Endothelial cell of umbilical vein (primary cell): ENCODE results near the gene IL1RL2. TPM values are rescaled to one million over a fixed set of nuclear protein-coding genes. Genes with fewer than 3 reads are reported as not detected.

Experiments
- BruUV-seq: library from RNA; stranded (reverse); fragments of 400-500 nt; replicated peaks from 2 replicates; lab custom pipeline; 2021; lab: Mats Ljungman, UMichigan
- CTCF ChIA-PET: fragments of 300-600, 350-600 bp; sonication (Branson Sonifier 250); formaldehyde crosslinking; loops from one replicate; lab custom pipeline; 2021; ENCODE audit warnings: antibody characterized with exemption, inconsistent platforms; lab: Charles Lee
- POLR2A ChIA-PET: fragments of 300-600, 350-600 bp; sonication (Branson Sonifier 250); formaldehyde crosslinking; loops from one replicate; lab custom pipeline; 2021; ENCODE audit warnings: antibody characterized with exemption, inconsistent platforms; lab: Charles Lee
- DNase-seq: peaks from one replicate; pipeline ENCODE4 v3.0.0-alpha.2; 2011; ENCODE audit warnings: low read depth, low spot score
- FAIRE-seq: peaks from 2 replicates; lab custom pipeline; 2011; peaks lifted over from hg19 to GRCh38; lab: Jason Lieb, UNC
- H2AFZ ChIP-seq: 2 replicates; pipeline ENCODE4 v1.6.0; 2012; ENCODE audit warnings: low read depth, low read length, control low read depth, inconsistent platforms
- H3K27ac ChIP-seq: 2 replicates; pipeline ENCODE4 v1.5.1; 2011; ENCODE audit warnings: low read depth, mild to moderate bottlenecking, control low read depth, low read length, moderate library complexity; ENCODE audit not compliant: insufficient read depth
- H3K27me3 ChIP-seq, 2 experiments: 2 replicates each; pipeline versions ENCODE4 v1.6.0 to v1.6.1; 2011; ENCODE audit warnings: low read length in 2 of 2, mixed read lengths in 1 of 2; ENCODE audit not compliant: control insufficient read depth in 2 of 2, insufficient read depth in 2 of 2
- H3K36me3 ChIP-seq, 2 experiments: 2 replicates in 1 of 2; 3 replicates in 1 of 2; pipeline ENCODE4 v1.5.1; 2011; ENCODE audit warnings: low read length in 2 of 2, mild to moderate bottlenecking in 1 of 2, moderate library complexity in 1 of 2; ENCODE audit not compliant: control insufficient read depth in 2 of 2, insufficient read depth in 2 of 2; ENCODE audit errors: extremely low read depth in 1 of 2
- H3K4me1 ChIP-seq: 3 replicates; pipeline ENCODE4 v1.5.1; 2011; ENCODE audit warnings: mild to moderate bottlenecking, low read length; ENCODE audit not compliant: control insufficient read depth, insufficient read depth; ENCODE audit errors: extremely low read depth
- H3K4me2 ChIP-seq: 2 replicates; pipeline ENCODE4 v1.6.1; 2011; ENCODE audit warnings: low read length, control low read depth, mixed read lengths; ENCODE audit not compliant: insufficient read depth
- H3K4me3 ChIP-seq, 3 experiments: fragments of 200-600 bp in 1 of 3; sonication (generic), shearing (Covaris generic) in 1 of 3; replicated peaks in 1 of 3; 2 replicates each; pipeline ENCODE4 v1.5.1; 2011 to 2016; ENCODE audit warnings: control low read depth in 3 of 3, low read length in 3 of 3, mild to moderate bottlenecking in 2 of 3, inconsistent platforms in 1 of 3, low read depth in 1 of 3, moderate library complexity in 1 of 3; ENCODE audit not compliant: insufficient read depth in 1 of 3
- H3K79me2 ChIP-seq: 2 replicates; pipeline ENCODE4 v1.6.0; 2012; ENCODE audit warnings: low read length, inconsistent platforms; ENCODE audit not compliant: control insufficient read depth, insufficient read depth
- H3K9ac ChIP-seq: replicated peaks from 2 replicates; pipeline ENCODE3; 2011; ENCODE audit warnings: low read length, control low read depth; ENCODE audit not compliant: insufficient read depth; ENCODE audit errors: extremely low read depth
- H3K9me1 ChIP-seq: replicated peaks from 3 replicates; pipeline ENCODE4 v1.6.0; 2011; ENCODE audit warnings: mild to moderate bottlenecking, low read length; ENCODE audit not compliant: control insufficient read depth, insufficient read depth; ENCODE audit errors: extremely low read depth
- H3K9me3 ChIP-seq: replicated peaks from 2 replicates; pipeline ENCODE4 v1.5.1; 2012; ENCODE audit warnings: low read length, inconsistent platforms; ENCODE audit not compliant: control insufficient read depth, insufficient read depth
- H4K20me1 ChIP-seq: replicated peaks from 2 replicates; pipeline ENCODE3; 2011; ENCODE audit warnings: mild to moderate bottlenecking, low read length; ENCODE audit not compliant: control insufficient read depth, insufficient read depth; ENCODE audit errors: extremely low read depth
- EZH2 ChIP-seq: IDR thresholded peaks from 2 replicates; pipeline ENCODE4 v1.6.1; 2012; ENCODE audit warnings: borderline replicate concordance, low read depth, mild to moderate bottlenecking, moderate library complexity, low read length, inconsistent platforms; ENCODE audit not compliant: severe bottlenecking
- FOS ChIP-seq: IDR thresholded peaks from 2 replicates; pipeline ENCODE4 v1.6.1; 2011; ENCODE audit warnings: mild to moderate bottlenecking, low read length, moderate library complexity, borderline replicate concordance; ENCODE audit not compliant: insufficient read depth
- GATA2 ChIP-seq: IDR thresholded peaks from 2 replicates; pipeline ENCODE4 v1.7.0; 2011; ENCODE audit warnings: low read depth, mild to moderate bottlenecking, moderate library complexity, mixed read lengths, low read length; ENCODE audit not compliant: insufficient read length, insufficient read depth
- JUN ChIP-seq: IDR thresholded peaks from 2 replicates; pipeline ENCODE4 v1.6.1; 2011; ENCODE audit warnings: borderline replicate concordance, low read depth; ENCODE audit not compliant: insufficient read length, insufficient read depth
- MYC ChIP-seq: IDR thresholded peaks from one replicate; pipeline ENCODE4 v1.6.1; 2011; ENCODE audit warnings: mild to moderate bottlenecking, low read depth, low read length
- POLR2A ChIP-seq: IDR thresholded peaks from 2 replicates; pipeline ENCODE4 v1.6.1; 2012; ENCODE audit warnings: low read depth, mild to moderate bottlenecking, control low read depth, low read length
- POLR2AphosphoS5 ChIP-seq: IDR thresholded peaks from 2 replicates; pipeline ENCODE4 v1.6.1; 2012; ENCODE audit warnings: low read depth, mild to moderate bottlenecking, control low read depth, low read length, moderate library complexity; ENCODE audit not compliant: insufficient read depth
- dilution Hi-C: fragments of 300-500 bp; cut with MboI; formaldehyde crosslinking; loops from one replicate; pipeline ENCODE4 v1.15.0; 2019; ENCODE audit warnings: low sequenced_read_pairs; ENCODE audit not compliant: extremely low pct_ligation_motif_present
- intact Hi-C: fragments of 100-400 bp; cut with micrococcal nuclease; formaldehyde crosslinking; loops from one replicate; pipeline ENCODE4 v1.10.0; 2022
- polyA plus RNA-seq, 4 experiments: library from polyadenylated mRNA; depleted of rRNA in 3 of 4; stranded (reverse) in 3 of 4; unstranded in 1 of 4; fragments of >200 nt; gene quantifications; 2 replicates each; pipeline versions ENCODE4 v1.2.1 to v1.2.3, GENCODE V29; 2011 to 2012; ENCODE audit warnings: missing spikeins in 1 of 4
- total RNA-seq: library from RNA; stranded (reverse); gene quantifications from 2 replicates; pipeline ENCODE4 v1.2.3, GENCODE V29; 2021
- TF ChIP-seq, protein P1 (sequence below): IDR thresholded peaks from 2 replicates; pipeline ENCODE4 v1.6.1; 2011; ENCODE audit not compliant: insufficient read depth, insufficient read length
- TF ChIP-seq, protein P2 (sequence below), 2 donors: IDR thresholded peaks; 1 replicate in 1 of 2; 2 replicates in 1 of 2; pipeline ENCODE4 v1.5.1; 2011; ENCODE audit warnings: low read length in 2 of 2, mild to moderate bottlenecking in 2 of 2, moderate library complexity in 2 of 2, control low read depth in 1 of 2, inconsistent platforms in 1 of 2, low read depth in 1 of 2; ENCODE audit not compliant: insufficient read depth in 1 of 2; ENCODE audit errors: extremely low read depth in 1 of 2

The IL1RL2 gene
- total and polyA plus RNA-seq, 2 donors (not counting 3 experiments of a cell fraction or from before 2014, with no cell fraction given), result 0.11 TPM; not detected in 1

DNA sequence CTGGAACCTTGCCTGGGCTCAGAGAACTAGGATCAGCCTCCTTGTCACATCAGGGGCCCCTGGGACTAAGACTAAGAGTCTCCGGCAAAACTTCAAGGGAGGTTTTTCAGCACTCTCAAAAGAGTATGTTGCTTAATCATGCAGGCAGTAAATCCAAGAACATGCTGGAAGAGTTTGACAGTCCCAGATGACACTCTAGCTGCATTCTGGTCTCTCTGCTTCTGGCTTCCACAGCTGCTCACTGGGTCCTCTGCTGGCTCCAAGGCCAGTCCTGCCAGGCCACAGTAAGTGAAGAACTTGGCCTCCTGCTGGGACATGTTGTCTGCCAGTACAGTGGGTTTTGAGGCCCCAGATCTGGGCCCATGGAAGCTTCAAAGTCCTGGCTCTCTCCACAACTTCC, 79.4 kb downstream of the IL1RL2 start:
- TF ChIP-seq MYC, result no peak
- no peak for TF ChIP-seq GATA2
- TF ChIP-seq, protein P1, sequence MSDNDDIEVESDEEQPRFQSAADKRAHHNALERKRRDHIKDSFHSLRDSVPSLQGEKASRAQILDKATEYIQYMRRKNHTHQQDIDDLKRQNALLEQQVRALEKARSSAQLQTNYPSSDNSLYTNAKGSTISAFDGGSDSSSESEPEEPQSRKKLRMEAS, result no peak
- no peak for TF ChIP-seq EZH2
- no peak for TF ChIP-seq POLR2A
- no peak for TF ChIP-seq JUN
- no peak for TF ChIP-seq POLR2AphosphoS5
- TF ChIP-seq, protein P2, sequence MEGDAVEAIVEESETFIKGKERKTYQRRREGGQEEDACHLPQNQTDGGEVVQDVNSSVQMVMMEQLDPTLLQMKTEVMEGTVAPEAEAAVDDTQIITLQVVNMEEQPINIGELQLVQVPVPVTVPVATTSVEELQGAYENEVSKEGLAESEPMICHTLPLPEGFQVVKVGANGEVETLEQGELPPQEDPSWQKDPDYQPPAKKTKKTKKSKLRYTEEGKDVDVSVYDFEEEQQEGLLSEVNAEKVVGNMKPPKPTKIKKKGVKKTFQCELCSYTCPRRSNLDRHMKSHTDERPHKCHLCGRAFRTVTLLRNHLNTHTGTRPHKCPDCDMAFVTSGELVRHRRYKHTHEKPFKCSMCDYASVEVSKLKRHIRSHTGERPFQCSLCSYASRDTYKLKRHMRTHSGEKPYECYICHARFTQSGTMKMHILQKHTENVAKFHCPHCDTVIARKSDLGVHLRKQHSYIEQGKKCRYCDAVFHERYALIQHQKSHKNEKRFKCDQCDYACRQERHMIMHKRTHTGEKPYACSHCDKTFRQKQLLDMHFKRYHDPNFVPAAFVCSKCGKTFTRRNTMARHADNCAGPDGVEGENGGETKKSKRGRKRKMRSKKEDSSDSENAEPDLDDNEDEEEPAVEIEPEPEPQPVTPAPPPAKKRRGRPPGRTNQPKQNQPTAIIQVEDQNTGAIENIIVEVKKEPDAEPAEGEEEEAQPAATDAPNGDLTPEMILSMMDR (IDR thresholded peaks at IDR 0.05; ENCODE audit: extremely low read depth in 1 of 2, insufficient read depth in 1 of 2, low read depth in 1 of 2, low read length in 2 of 2), result no peak
- TF ChIP-seq FOS, result no peak
- POLR2A ChIA-PET, result no interaction called here
- DNase-seq (no peak), FAIRE-seq (no peak)
- Histone ChIP-seq H4K20me1 (no peaks in the 10 kb centered on the region), H3K4me2 (no peak overlapping the region), H3K9me1 (no peaks in the 10 kb centered on the region), H3K27me3 (no peaks in the 10 kb centered on the region), H2AFZ (no peak overlapping the region), H3K36me3 (no peaks in the 10 kb centered on the region), H3K4me3 (no peak overlapping the region), H3K27ac (no peak overlapping the region), H3K79me2 (no peaks in the 10 kb centered on the region), H3K9ac (no peak overlapping the region), H3K4me1 (no peaks in the 10 kb centered on the region), H3K9me3 (no peaks in the 10 kb centered on the region)
- BruUV-seq, result no TSS peak
- dilution Hi-C loops (no loop called here), intact Hi-C loops (no loop called here)
- CTCF ChIA-PET, result interaction anchor here (1.1 to 1.2 kb wide), 3 partner anchors 10 to 36 kb away, joined by 3 to 5 read pairs (median 4); no protein-coding TSS in a partner anchor
